Measurements from ENCODE around the gene BLZF1. TPM values are rescaled to one million over a fixed set of nuclear protein-coding genes. Genes with fewer than 3 reads are reported as not detected.

The BLZF1 gene
- 33.2 and 43.1 TPM in 2 replicates for total RNA-seq

GRCh38 chr1:169367686-169368405 is at the start of gene BLZF1, which contains the start of gene NME7:
Gene BLZF1, plus strand, starts transcription at chr1:169368195. Its CDS starts 1,328 bp downstream, at chr1:169369523.
Gene NME7, minus strand, starts transcription at chr1:169367797. Its CDS starts 87 bp downstream, at chr1:169367710.

GRCh38 chr1:169427081-169427641 is 59.2 kb downstream of the BLZF1 start, which contains the start of gene CCDC181:
Gene CCDC181, minus strand, starts transcription at chr1:169427474. Its CDS starts 2,547 bp downstream, at chr1:169424927.

Other genes starting within 250 kb of the BLZF1 start
- gene NME7, start 398 bp upstream of the BLZF1 start, total RNA-seq: 8.9 and 26.3 TPM in 2 replicates
- under 0.01 and 0.14 TPM in 2 replicates for gene CCDC181, start 59.3 kb downstream of the BLZF1 start, total RNA-seq
- 23.2 and 24.3 TPM in 2 replicates for gene SLC19A2, start 117.7 kb downstream of the BLZF1 start, total RNA-seq
- 0.28 TPM in 1 of 2 replicates, not detected in the other for gene F5, start 218.3 kb downstream of the BLZF1 start, total RNA-seq